Panc1 (cell line): ENCODE data around the gene ZNF195. TPM values are rescaled to one million over a fixed set of nuclear protein-coding genes. Genes with fewer than 3 reads are reported as not detected.

Experiments used
- ATAC-seq: fragments of 200-7000 bp; cut with Tn5 transposase; 2 replicates; pipeline ENCODE4 v1.9.1; 2020; ENCODE audit warnings: mild to moderate bottlenecking, moderate library complexity
- BruUV-seq: library from RNA; stranded (reverse); fragments of 400-500 nt; replicated peaks from 2 replicates; lab custom pipeline; 2021; lab: Mats Ljungman, UMichigan
- CTCF ChIA-PET: fragments of 300-600 bp; sonication (Branson Sonifier 250); formaldehyde crosslinking; loops from one replicate; lab custom pipeline; 2022; ENCODE audit warnings: antibody characterized with exemption; lab: Charles Lee
- POLR2A ChIA-PET: fragments of 300-600 bp; sonication (Branson Sonifier 250); formaldehyde crosslinking; loops from one replicate; lab custom pipeline; 2022; ENCODE audit warnings: antibody characterized with exemption; lab: Charles Lee
- DNase-seq: peaks from one replicate; pipeline ENCODE4 v3.0.0-alpha.2; 2010; ENCODE audit warnings: low read depth, low spot score
- H3K27ac ChIP-seq: 2 replicates; pipeline ENCODE4 v1.5.1; 2011; ENCODE audit warnings: mild to moderate bottlenecking, low read length, inconsistent platforms
- H3K27me3 ChIP-seq: fragments of 200-500 bp; sonication (Bioruptor generic); 2 replicates; pipeline ENCODE4 v1.6.0; 2014; ENCODE audit warnings: low read length, inconsistent platforms; ENCODE audit not compliant: control insufficient read depth, insufficient read depth
- H3K36me3 ChIP-seq: fragments of 200-500 bp; sonication (Bioruptor generic); 2 replicates; pipeline ENCODE4 v1.5.1; 2014; ENCODE audit warnings: inconsistent platforms, mild to moderate bottlenecking, low read length, moderate library complexity; ENCODE audit not compliant: control insufficient read depth, insufficient read depth
- H3K4me1 ChIP-seq: 2 replicates; pipeline ENCODE4 v1.5.1; 2011; ENCODE audit warnings: inconsistent platforms, mild to moderate bottlenecking, low read length, moderate library complexity; ENCODE audit not compliant: control insufficient read depth, insufficient read depth
- H3K4me3 ChIP-seq, 2 experiments: 2 replicates each; pipeline ENCODE4 v1.5.1; 2011 to 2012; ENCODE audit warnings: low read depth in 2 of 2, low read length in 2 of 2, mild to moderate bottlenecking in 2 of 2, inconsistent platforms in 1 of 2, moderate library complexity in 1 of 2
- H3K9me3 ChIP-seq: fragments of 200-500 bp; sonication (Bioruptor generic); 2 replicates; pipeline ENCODE4 v1.5.1; 2014; ENCODE audit warnings: low read depth, mild to moderate bottlenecking, inconsistent platforms, low read length, moderate library complexity; ENCODE audit not compliant: control insufficient read depth, insufficient read depth
- CTCF ChIP-seq: fragments of 450-650 bp; IDR thresholded peaks from 2 replicates; pipeline ENCODE4 v1.5.1; 2017; ENCODE audit warnings: mild to moderate bottlenecking
- POLR2AphosphoS5 ChIP-seq: IDR thresholded peaks from 2 replicates; pipeline ENCODE4 v1.6.1; 2012; ENCODE audit warnings: mild to moderate bottlenecking, low read depth, low read length, moderate library complexity
- SIN3A ChIP-seq: IDR thresholded peaks from 2 replicates; pipeline ENCODE4 v1.6.1; 2012; ENCODE audit warnings: low read depth, mild to moderate bottlenecking, low read length, moderate library complexity, borderline replicate concordance; ENCODE audit not compliant: insufficient read depth
- TCF7L2 ChIP-seq: IDR thresholded peaks from 2 replicates; pipeline ENCODE4 v1.6.1; 2011; ENCODE audit warnings: mild to moderate bottlenecking, low read depth, low read length, inconsistent platforms
- in situ Hi-C: cut with HindIII; loops from 2 replicates; pipeline ENCODE4 v1.10.0; 2016; ENCODE audit warnings: low sequenced_read_pairs, low pct_unique_long_range_greater_than_20kb
- intact Hi-C: fragments of 100-400 bp; cut with micrococcal nuclease; formaldehyde crosslinking; loops from one replicate; pipeline ENCODE4 v1.10.0; 2022; ENCODE audit not compliant: unreplicated experiment
- total RNA-seq: library from RNA; stranded (reverse); gene quantifications from one replicate; pipeline ENCODE4 v1.2.1, GENCODE V29; 2021; ENCODE audit not compliant: unreplicated experiment
- TF ChIP-seq, protein P1 (sequence below), 2 experiments: IDR thresholded peaks; 2 replicates each; pipeline ENCODE4 v1.6.1; 2011 to 2012; ENCODE audit warnings: low read depth in 2 of 2, control low read depth in 1 of 2, low read length in 1 of 2, mild to moderate bottlenecking in 1 of 2, moderate library complexity in 1 of 2; ENCODE audit not compliant: insufficient read depth in 1 of 2

ZNF195 gene
- total RNA-seq, 1 experiment from 2014 or later, result 79.0 TPM

GRCh38 chr11:3347127-3347526 is 31.8 kb downstream of the ZNF195 start:
- in situ Hi-C loops, result no loop called here

GRCh38 chr11:3346587-3346986 is 32.4 kb downstream of the ZNF195 start:
- DNase-seq (no peak), ATAC-seq (no peak)
- H3K9me3 ChIP-seq, result peaks cover 13% of the 10 kb centered on the region; the same call in 1 of the 2 replicates
- BruUV-seq, result no TSS peak
- intact Hi-C loops (no loop called here), in situ Hi-C loops (no loop called here)
- no peak overlapping the region for H3K27ac ChIP-seq
- no peak overlapping the region for H3K4me3 ChIP-seq
- CTCF ChIA-PET, result no interaction called here
- no peaks in the 10 kb centered on the region for H3K36me3 ChIP-seq
- H3K27me3 ChIP-seq, result peaks cover 23% of the 10 kb centered on the region
- POLR2A ChIA-PET, result no interaction called here
- H3K4me1 ChIP-seq, result no peaks in the 10 kb centered on the region
- TF ChIP-seq, protein P1, sequence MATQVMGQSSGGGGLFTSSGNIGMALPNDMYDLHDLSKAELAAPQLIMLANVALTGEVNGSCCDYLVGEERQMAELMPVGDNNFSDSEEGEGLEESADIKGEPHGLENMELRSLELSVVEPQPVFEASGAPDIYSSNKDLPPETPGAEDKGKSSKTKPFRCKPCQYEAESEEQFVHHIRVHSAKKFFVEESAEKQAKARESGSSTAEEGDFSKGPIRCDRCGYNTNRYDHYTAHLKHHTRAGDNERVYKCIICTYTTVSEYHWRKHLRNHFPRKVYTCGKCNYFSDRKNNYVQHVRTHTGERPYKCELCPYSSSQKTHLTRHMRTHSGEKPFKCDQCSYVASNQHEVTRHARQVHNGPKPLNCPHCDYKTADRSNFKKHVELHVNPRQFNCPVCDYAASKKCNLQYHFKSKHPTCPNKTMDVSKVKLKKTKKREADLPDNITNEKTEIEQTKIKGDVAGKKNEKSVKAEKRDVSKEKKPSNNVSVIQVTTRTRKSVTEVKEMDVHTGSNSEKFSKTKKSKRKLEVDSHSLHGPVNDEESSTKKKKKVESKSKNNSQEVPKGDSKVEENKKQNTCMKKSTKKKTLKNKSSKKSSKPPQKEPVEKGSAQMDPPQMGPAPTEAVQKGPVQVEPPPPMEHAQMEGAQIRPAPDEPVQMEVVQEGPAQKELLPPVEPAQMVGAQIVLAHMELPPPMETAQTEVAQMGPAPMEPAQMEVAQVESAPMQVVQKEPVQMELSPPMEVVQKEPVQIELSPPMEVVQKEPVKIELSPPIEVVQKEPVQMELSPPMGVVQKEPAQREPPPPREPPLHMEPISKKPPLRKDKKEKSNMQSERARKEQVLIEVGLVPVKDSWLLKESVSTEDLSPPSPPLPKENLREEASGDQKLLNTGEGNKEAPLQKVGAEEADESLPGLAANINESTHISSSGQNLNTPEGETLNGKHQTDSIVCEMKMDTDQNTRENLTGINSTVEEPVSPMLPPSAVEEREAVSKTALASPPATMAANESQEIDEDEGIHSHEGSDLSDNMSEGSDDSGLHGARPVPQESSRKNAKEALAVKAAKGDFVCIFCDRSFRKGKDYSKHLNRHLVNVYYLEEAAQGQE (IDR thresholded peaks at IDR 0.05; ENCODE audit: insufficient read depth in 1 of 2, low read depth in 2 of 2, low read length in 1 of 2), result no peak
- no peak for TF ChIP-seq CTCF
- no peak for TF ChIP-seq POLR2AphosphoS5
- no peak for TF ChIP-seq SIN3A
- TF ChIP-seq TCF7L2, result no peak

More at GRCh38 chr11:3347127-3347526, 31.8 kb downstream of the ZNF195 start:
- no TSS peak for BruUV-seq
- Histone ChIP-seq H3K4me1 (no peaks in the 10 kb centered on the region), H3K4me3 (no peak overlapping the region), H3K27me3 (peaks cover 20% of the 10 kb centered on the region), H3K27ac (no peak overlapping the region), H3K9me3 (peaks cover 13% of the 10 kb centered on the region; the same call in 1 of the 2 replicates), H3K36me3 (no peaks in the 10 kb centered on the region)
- POLR2A ChIA-PET, result no interaction called here
- DNase-seq (no peak), ATAC-seq (no peak)
- no peak for TF ChIP-seq POLR2AphosphoS5
- TF ChIP-seq SIN3A, result no peak
- no peak for TF ChIP-seq TCF7L2
- no peak for TF ChIP-seq CTCF
- TF ChIP-seq, protein P1 (IDR thresholded peaks at IDR 0.05; ENCODE audit: insufficient read depth in 1 of 2, low read depth in 2 of 2, low read length in 1 of 2), result no peak
- intact Hi-C loops, result no loop called here
- CTCF ChIA-PET, result interaction anchor here (0.7 kb wide), 1 partner anchor 10 kb away, joined by 4 read pairs; no protein-coding TSS in a partner anchor
